IMR-90 (cell line): ENCODE results near the gene KIF22. TPM values are rescaled to one million over a fixed set of nuclear protein-coding genes. Genes with fewer than 3 reads are reported as not detected.
A peak's percentile ranks its signal among the peaks of the same experiment; 100 is the strongest.

ENCODE experiments used
- ATAC-seq: fragments of 200-7000 bp; cut with Tn5 transposase; 2 replicates; pipeline ENCODE4 v1.9.1; 2020; ENCODE audit warnings: low read depth, mild to moderate bottlenecking, moderate library complexity
- BruUV-seq: library from RNA; stranded (reverse); fragments of 400-500 nt; replicated peaks from 2 replicates; lab custom pipeline; 2021; lab: Mats Ljungman, UMichigan
- CTCF ChIA-PET: fragments of 300-600 bp; formaldehyde crosslinking; extraction: SDS; loops from one replicate; lab custom pipeline; 2021; ENCODE audit warnings: antibody characterized with exemption; lab: Yijun Ruan, JAX
- POLR2A ChIA-PET: fragments of 300-600 bp; sonication (Branson Sonifier 250); formaldehyde crosslinking; loops from one replicate; lab custom pipeline; 2022; ENCODE audit warnings: antibody characterized with exemption; ENCODE audit not compliant: unreplicated experiment; lab: Charles Lee
- DNase-seq: peaks from one replicate; pipeline ENCODE4 v3.0.0; 2013
- H2AFZ ChIP-seq: replicated peaks from 2 replicates; pipeline ENCODE3; 2013; ENCODE audit warnings: low read length, mild to moderate bottlenecking; ENCODE audit not compliant: poor library complexity
- H2AK5ac ChIP-seq: 2 replicates; pipeline ENCODE4 v1.6.1; 2013; ENCODE audit warnings: low read depth, low read length, inconsistent platforms
- H2AK9ac ChIP-seq: replicated peaks from 2 replicates; pipeline ENCODE3; 2013; ENCODE audit warnings: mild to moderate bottlenecking, low read depth, low read length, moderate library complexity; ENCODE audit not compliant: poor library complexity
- H2BK120ac ChIP-seq: 2 replicates; pipeline ENCODE4 v1.6.1; 2013; ENCODE audit warnings: low read depth, low read length, inconsistent platforms
- H2BK15ac ChIP-seq: 3 replicates; pipeline ENCODE4 v1.6.1; 2013; ENCODE audit warnings: low read depth, low read length, inconsistent platforms
- H2BK20ac ChIP-seq: 2 replicates; pipeline ENCODE4 v1.6.1; 2013; ENCODE audit warnings: low read depth, mild to moderate bottlenecking, inconsistent platforms, low read length, moderate library complexity
- H2BK5ac ChIP-seq: 2 replicates; pipeline ENCODE4 v1.6.1; 2013; ENCODE audit warnings: mild to moderate bottlenecking, low read depth, low read length, inconsistent platforms; ENCODE audit not compliant: poor library complexity, severe bottlenecking
- H3K14ac ChIP-seq: replicated peaks from 2 replicates; pipeline ENCODE4 v1.6.1; 2013; ENCODE audit warnings: low read depth, low read length, inconsistent platforms
- H3K18ac ChIP-seq: 2 replicates; pipeline ENCODE4 v1.6.1; 2013; ENCODE audit warnings: low read depth, low read length, control low read depth
- H3K23ac ChIP-seq: 2 replicates; pipeline ENCODE4 v1.6.1; 2013; ENCODE audit warnings: low read depth, low read length, inconsistent platforms
- H3K27ac ChIP-seq: 2 replicates; pipeline ENCODE4 v1.5.1; 2013; ENCODE audit warnings: mild to moderate bottlenecking, control low read depth, low read length; ENCODE audit not compliant: insufficient read depth
- H3K27me3 ChIP-seq: 2 replicates; pipeline ENCODE4 v1.6.1; 2013; ENCODE audit warnings: low read length; ENCODE audit not compliant: control insufficient read depth, insufficient read depth
- H3K36me3 ChIP-seq: 2 replicates; pipeline ENCODE4 v1.6.1; 2013; ENCODE audit warnings: low read length, mixed read lengths; ENCODE audit not compliant: control insufficient read depth, insufficient read depth
- H3K4ac ChIP-seq: 2 replicates; pipeline ENCODE4 v1.6.1; 2013; ENCODE audit warnings: low read depth, low read length, inconsistent platforms
- H3K4me1 ChIP-seq: 2 replicates; pipeline ENCODE4 v1.6.1; 2013; ENCODE audit warnings: low read length, mixed read lengths; ENCODE audit not compliant: control insufficient read depth, insufficient read depth
- H3K4me2 ChIP-seq: 2 replicates; pipeline ENCODE4 v1.6.1; 2013; ENCODE audit warnings: low read depth, mild to moderate bottlenecking, control low read depth, low read length, moderate library complexity
- H3K4me3 ChIP-seq: 2 replicates; pipeline ENCODE4 v1.5.1; 2013; ENCODE audit warnings: low read depth, mild to moderate bottlenecking, control low read depth, low read length, moderate library complexity; ENCODE audit not compliant: insufficient read depth
- H3K56ac ChIP-seq: 2 replicates; pipeline ENCODE4 v1.6.1; 2013; ENCODE audit warnings: low read length, inconsistent platforms; ENCODE audit not compliant: insufficient read depth; ENCODE audit errors: extremely low read depth
- H3K79me1 ChIP-seq, 2 experiments: 2 replicates each; pipeline ENCODE4 v1.6.1; 2013; ENCODE audit warnings: low read length in 2 of 2, inconsistent platforms in 1 of 2, low read depth in 1 of 2
- H3K9ac ChIP-seq: 2 replicates; pipeline ENCODE4 v1.6.1; 2013; ENCODE audit warnings: low read depth, low read length, control low read depth
- H3K9me1 ChIP-seq: 2 replicates; pipeline ENCODE4 v1.6.1; 2013; ENCODE audit warnings: low read length, inconsistent platforms; ENCODE audit not compliant: insufficient read depth
- H3K9me3 ChIP-seq: 2 replicates; pipeline ENCODE4 v1.6.1; 2013; ENCODE audit warnings: low read length; ENCODE audit not compliant: control insufficient read depth, insufficient read depth
- H4K20me1 ChIP-seq: 2 replicates; pipeline ENCODE4 v1.6.1; 2013; ENCODE audit warnings: low read length, inconsistent platforms; ENCODE audit not compliant: insufficient read depth
- H4K5ac ChIP-seq: 2 replicates; pipeline ENCODE4 v1.6.1; 2013; ENCODE audit warnings: mild to moderate bottlenecking, low read depth, low read length, control low read depth
- H4K8ac ChIP-seq, 2 experiments: 2 replicates each; pipeline ENCODE4 v1.6.1; 2013; ENCODE audit warnings: low read depth in 2 of 2, low read length in 2 of 2, control low read depth in 1 of 2, inconsistent platforms in 1 of 2
- H4K91ac ChIP-seq: 2 replicates; pipeline ENCODE4 v1.6.1; 2013; ENCODE audit warnings: low read depth, low read length, inconsistent platforms; ENCODE audit not compliant: insufficient read depth
- BHLHE40 ChIP-seq: fragments of 150-350 bp; IDR thresholded peaks from 2 replicates; pipeline ENCODE4 v1.6.1; 2016; ENCODE audit warnings: mild to moderate bottlenecking, low read depth, low read length
- CEBPB ChIP-seq: IDR thresholded peaks from 2 replicates; pipeline ENCODE4 v1.6.1; 2012; ENCODE audit warnings: low read depth, low read length, improper control_type of control experiment
- CHD1 ChIP-seq: IDR thresholded peaks from 2 replicates; pipeline ENCODE4 v1.6.1; 2012; ENCODE audit warnings: low read depth, low read length, improper control_type of control experiment
- CTCF ChIP-seq: conservative IDR thresholded peaks from 2 replicates; pipeline ENCODE4 v1.5.1; 2012; ENCODE audit warnings: mild to moderate bottlenecking, low read depth, low read length, improper control_type of control experiment
- ELK1 ChIP-seq: fragments of 150-350 bp; IDR thresholded peaks from 2 replicates; pipeline ENCODE4 v1.6.1; 2016; ENCODE audit warnings: low read depth, mild to moderate bottlenecking, low read length, moderate library complexity, borderline replicate concordance
- FOS ChIP-seq: fragments of 150-350 bp; IDR thresholded peaks from 2 replicates; pipeline ENCODE4 v1.6.1; 2016; ENCODE audit warnings: low read depth, low read length
- MAFK ChIP-seq: IDR thresholded peaks from 2 replicates; pipeline ENCODE4 v1.6.1; 2012; ENCODE audit warnings: low read depth, low read length, improper control_type of control experiment
- MAZ ChIP-seq: IDR thresholded peaks from 2 replicates; pipeline ENCODE4 v1.6.1; 2012; ENCODE audit warnings: low read depth, mild to moderate bottlenecking, low read length, improper control_type of control experiment, moderate library complexity, borderline replicate concordance
- MXI1 ChIP-seq: IDR thresholded peaks from 2 replicates; pipeline ENCODE4 v1.6.1; 2012; ENCODE audit warnings: low read depth, mild to moderate bottlenecking, low read length, moderate library complexity, borderline replicate concordance
- NFE2L2 ChIP-seq: fragments of 150-350 bp; IDR thresholded peaks from 2 replicates; pipeline ENCODE4 v1.6.1; 2016; ENCODE audit warnings: low read depth, mild to moderate bottlenecking, low read length
- POLR2A ChIP-seq: IDR thresholded peaks from 2 replicates; pipeline ENCODE4 v1.6.1; 2012; ENCODE audit warnings: mild to moderate bottlenecking, low read depth, low read length
- RAD21 ChIP-seq: IDR thresholded peaks from 2 replicates; pipeline ENCODE4 v1.6.1; 2012; ENCODE audit warnings: low read length, improper control_type of control experiment
- RCOR1 ChIP-seq: IDR thresholded peaks from 2 replicates; pipeline ENCODE4 v1.6.1; 2012; ENCODE audit warnings: mild to moderate bottlenecking, low read length, improper control_type of control experiment; ENCODE audit not compliant: insufficient replicate concordance
- RFX5 ChIP-seq: IDR thresholded peaks from 2 replicates; pipeline ENCODE4 v1.8.0; 2012; ENCODE audit warnings: low read depth, mild to moderate bottlenecking, low read length, moderate library complexity
- SMC3 ChIP-seq: fragments of 150-350 bp; IDR thresholded peaks from 2 replicates; pipeline ENCODE4 v1.6.1; 2016; ENCODE audit warnings: low read depth, mild to moderate bottlenecking, antibody characterized with exemption, low read length, moderate library complexity
- USF2 ChIP-seq: fragments of 150-350 bp; IDR thresholded peaks from 2 replicates; pipeline ENCODE4 v1.6.1; 2017; ENCODE audit warnings: mild to moderate bottlenecking, antibody characterized with exemption, low read length, low read depth
- WGBS, 2 experiments: methylation state at CpG; one replicate each; pipeline versions ENCODE4 v1.1.5 to v1.1.7; 2013; ENCODE audit warnings: missing lambda C conversion rate in 2 of 2; ENCODE audit not compliant: insufficient read length in 1 of 2; ENCODE audit errors: extremely low coverage in 2 of 2; 5-methylcytosine and 5-hydroxymethylcytosine counted together
- dilution Hi-C: fragments of 300-500 bp; cut with HindIII; formaldehyde crosslinking; loops from one replicate; pipeline ENCODE4 v1.14.3; 2018; ENCODE audit warnings: low sequenced_read_pairs; ENCODE audit not compliant: unreplicated experiment
- in situ Hi-C: fragments of 300-500 bp; cut with MboI; formaldehyde crosslinking; loops from 3 replicates; pipeline ENCODE4 v1.14.3; 2019; ENCODE audit warnings: low sequenced_read_pairs, inconsistent platforms, mixed read lengths
- intact Hi-C: fragments of 100-400 bp; cut with micrococcal nuclease; formaldehyde crosslinking; loops from 2 replicates; pipeline ENCODE4 v1.10.0; 2022
- polyA plus RNA-seq, 3 experiments: library from polyadenylated mRNA; depleted of rRNA; stranded (reverse); fragments of >200 nt; gene quantifications; 2 replicates each; pipeline ENCODE4 v1.2.3, GENCODE V29; 2012; ENCODE audit warnings: low replicate concordance in 1 of 3
- total RNA-seq: library from RNA; depleted of rRNA; stranded (reverse); fragments of >200 nt; gene quantifications from 2 replicates; pipeline ENCODE4 v1.2.3, GENCODE V29; 2012

The KIF22 gene
- total and polyA plus RNA-seq, 2 of the 4 experiments (the other 2 are of a cell fraction) = 43.0 to 65.1 TPM

GRCh38 chr16:29819506-29819905 is 29.0 kb downstream of the KIF22 start:
- CTCF ChIA-PET = interaction anchor here (0.6 to 1.8 kb wide), 2 partner anchors 29 to 956 kb away, joined by 3 to 6 read pairs; partner anchors contain the start of gene SH2B1
- no peak overlapping the region for H2BK120ac ChIP-seq
- H3K14ac ChIP-seq = 0 out of 2 replicates have a peak overlapping the region, but pooled peaks have one; percentile 3
- no peak overlapping the region for H4K5ac ChIP-seq
- dilution Hi-C loops = no loop called here
- H3K4me1 ChIP-seq = peaks cover 25% of the 10 kb centered on the region
- POLR2A ChIA-PET = interaction anchor here (0.8 kb wide), 1 partner anchor 29 kb away, joined by 5 read pairs; no protein-coding TSS in a partner anchor
- ATAC-seq (no peak), DNase-seq (no peak)
- H4K91ac ChIP-seq = no peak overlapping the region
- no peak overlapping the region for H2BK20ac ChIP-seq
- no peak overlapping the region for H3K4me3 ChIP-seq
- no peak overlapping the region for H3K4me2 ChIP-seq
- H3K79me1 ChIP-seq = peaks cover 18 to 61% of the 10 kb centered on the region in 2 experiments; a peak in 3 of 4 replicates
- TF ChIP-seq MAZ (no peak), MAFK (no peak), NFE2L2 (no peak), BHLHE40 (no peak), SMC3 (no peak), CHD1 (no peak), CEBPB (no peak), FOS (no peak), POLR2A (no peak), RFX5 (no peak), RAD21 (no peak), MXI1 (no peak), ELK1 (no peak), CTCF (no peak), RCOR1 (no peak), USF2 (no peak)
- no peaks in the 10 kb centered on the region for H3K27me3 ChIP-seq
- no peak overlapping the region for H3K27ac ChIP-seq
- H3K9ac ChIP-seq = no peak overlapping the region
- H2BK5ac ChIP-seq = no peak overlapping the region
- no peak overlapping the region for H3K56ac ChIP-seq
- H3K36me3 ChIP-seq = peaks cover 6% of the 10 kb centered on the region
- peaks cover 4% of the 10 kb centered on the region; the same call in 1 of the 2 replicates for H4K20me1 ChIP-seq
- no peak overlapping the region; the same call in 1 of the 2 replicates for H2AK5ac ChIP-seq
- no peaks in the 10 kb centered on the region for H3K9me3 ChIP-seq
- H3K18ac ChIP-seq = no peak overlapping the region
- 76% methylated on average over 5 of the region's 15 CpGs; no CpG with 5 or more reads in 1 of the 2 experiments for WGBS, 2 experiments
- peaks cover 12% of the 10 kb centered on the region for H3K9me1 ChIP-seq
- no peak overlapping the region for H2AFZ ChIP-seq
- no peak overlapping the region for H2BK15ac ChIP-seq
- BruUV-seq = no TSS peak
- no peak overlapping the region for H3K4ac ChIP-seq
- in situ Hi-C loops = no loop called here
- H3K23ac ChIP-seq = no peak overlapping the region
- H2AK9ac ChIP-seq = peak overlapping the region; percentile 17
- intact Hi-C loops = loop anchor here (5.0 kb wide), 1 partner anchor 203 kb away; the partner anchor contains the start of gene C16orf92
- H4K8ac ChIP-seq = no peak overlapping the region
